ENCODE results near the gene VAV1.
"Not testable (repeated sequence)": the region's sequence is repeated elsewhere in the genome, so short reads cannot be mapped to it uniquely, and the experiment has no call there.

VAV1 gene

GRCh38 chr19:6820237-6820636 is 47.7 kb downstream of the VAV1 start:
- DNase-seq, result no peak

GRCh38 chr19:6821639-6822310 is 49.3 kb downstream of the VAV1 start:
- no peak for DNase-seq

GRCh38 chr19:6822311-6822670 is 49.8 kb downstream of the VAV1 start:
- peak; percentile 56 for DNase-seq

DNA sequence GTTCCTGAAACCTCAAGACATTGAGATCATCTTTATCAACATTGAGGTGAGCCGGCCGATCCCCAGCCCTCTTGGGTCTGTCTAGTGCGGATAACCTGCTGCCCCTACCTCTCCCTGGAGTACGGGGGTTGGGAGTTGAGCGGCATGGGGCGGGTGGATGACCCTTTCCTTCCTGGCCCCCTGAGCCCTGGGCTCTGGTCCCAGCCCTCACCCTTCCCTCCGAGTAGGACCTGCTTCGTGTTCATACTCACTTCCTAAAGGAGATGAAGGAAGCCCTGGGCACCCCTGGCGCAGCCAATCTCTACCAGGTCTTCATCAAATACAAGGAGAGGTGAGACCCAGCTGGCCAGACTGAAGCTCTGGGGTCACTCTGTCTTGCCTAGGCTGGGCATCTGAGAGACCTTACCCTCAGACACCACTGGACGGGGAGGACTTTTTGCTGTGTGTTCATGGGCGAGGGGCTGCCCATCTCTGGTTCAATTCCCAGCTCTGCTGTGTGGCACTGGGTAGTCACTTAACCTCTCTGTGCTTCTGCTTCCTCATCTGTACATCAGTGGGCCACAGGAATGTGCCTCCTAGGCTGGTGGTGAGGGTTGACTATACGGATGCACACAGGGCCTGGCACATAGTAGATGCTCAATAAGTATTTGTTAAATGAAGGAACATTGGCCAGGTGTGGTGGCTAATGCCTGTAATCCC is 52.7 kb downstream of the VAV1 start:
- DNase-seq, result no peak

- no peak for DNase-seq
Measured at GRCh38 chr19:6826281-6826920, 53.9 kb downstream of the VAV1 start.

GRCh38 chr19:6828306-6828697 is 55.8 kb downstream of the VAV1 start:
- no peak for DNase-seq

GRCh38 chr19:6828698-6829633 is 56.5 kb downstream of the VAV1 start:
- DNase-seq, result no peak

GRCh38 chr19:6829829-6830228 is 57.3 kb downstream of the VAV1 start:
- DNase-seq, result not testable (repeated sequence)

GRCh38 chr19:6831084-6831483 is 58.6 kb downstream of the VAV1 start:
- DNase-seq, result not testable (repeated sequence)

DNA sequence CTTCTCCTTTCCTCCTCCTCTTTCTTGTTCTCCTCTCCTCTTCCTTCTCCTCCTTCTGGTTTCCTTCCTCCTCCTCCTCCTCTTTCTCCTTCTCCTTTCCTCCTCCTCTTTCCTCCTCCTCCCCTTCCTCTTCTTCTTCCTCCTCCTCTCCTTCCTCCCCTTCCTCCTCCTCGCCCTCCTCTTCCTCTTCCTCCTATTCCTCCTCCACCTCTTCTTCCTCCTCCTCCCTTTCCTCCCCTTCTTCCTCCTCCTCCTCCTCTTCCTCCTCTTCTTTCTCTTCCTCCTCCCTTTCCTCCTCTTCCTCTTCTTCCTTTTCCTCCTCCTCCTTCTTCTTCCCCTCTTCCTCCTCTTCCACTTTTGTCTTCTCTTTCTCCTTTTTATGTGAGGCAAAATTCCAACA is 59.9 kb downstream of the VAV1 start:
- DNase-seq, result no peak

GRCh38 chr19:6833166-6833790 is 60.8 kb downstream of the VAV1 start:
- DNase-seq, result no peak

GRCh38 chr19:6834433-6834832 is 61.9 kb downstream of the VAV1 start:
- DNase-seq, result no peak

DNA sequence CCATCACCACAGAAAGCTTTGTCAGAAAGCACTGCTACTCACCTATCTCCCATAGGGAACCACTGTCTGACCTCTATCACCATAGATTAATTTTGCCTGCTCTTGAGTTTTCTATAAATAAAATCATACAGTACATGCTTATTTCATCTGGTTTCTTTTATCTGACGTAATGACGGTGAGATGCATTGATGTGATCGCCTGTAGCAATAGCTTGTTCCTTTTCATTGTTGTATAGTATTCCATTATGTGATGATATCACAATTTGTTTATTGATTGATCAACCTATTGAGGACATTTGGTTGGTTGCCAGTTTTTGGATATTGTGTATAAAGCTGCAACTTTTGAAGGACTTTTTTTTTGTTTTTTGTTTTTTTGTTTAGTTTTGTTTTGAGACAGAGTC is 63.0 kb downstream of the VAV1 start:
- no peak for DNase-seq

- no peak for DNase-seq
Measured at GRCh38 chr19:6837525-6837924, 65.0 kb downstream of the VAV1 start.

DNA sequence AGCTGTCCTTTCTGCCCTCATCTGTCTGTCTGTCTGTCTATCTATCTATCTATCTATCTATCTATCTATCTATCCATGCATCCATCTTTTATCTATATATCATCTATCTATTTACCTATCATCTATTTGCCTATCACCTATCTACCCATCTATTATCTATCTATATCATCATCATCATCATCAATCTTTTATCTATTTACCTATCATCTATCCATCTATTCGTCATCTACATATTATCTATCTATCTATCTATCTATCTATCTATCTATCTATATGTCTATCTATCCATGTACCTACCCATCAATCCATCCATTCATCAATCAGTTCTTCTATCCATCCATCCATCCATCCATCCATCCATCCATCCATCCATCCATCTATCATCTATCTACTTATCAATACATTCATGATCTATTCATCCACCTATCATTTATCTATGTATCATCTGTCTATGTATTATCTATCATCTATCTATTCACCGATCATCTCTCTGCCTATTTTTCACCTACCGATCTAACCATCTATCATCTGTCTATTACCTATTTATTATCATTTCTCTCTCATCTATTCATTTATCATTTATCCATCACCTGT is 65.7 kb downstream of the VAV1 start:
- DNase-seq, result no peak

- DNase-seq, result no peak
Measured at GRCh38 chr19:6842871-6843607, 70.5 kb downstream of the VAV1 start.

GRCh38 chr19:6847828-6848200 is 75.3 kb downstream of the VAV1 start:
- DNase-seq, result no peak

DNA sequence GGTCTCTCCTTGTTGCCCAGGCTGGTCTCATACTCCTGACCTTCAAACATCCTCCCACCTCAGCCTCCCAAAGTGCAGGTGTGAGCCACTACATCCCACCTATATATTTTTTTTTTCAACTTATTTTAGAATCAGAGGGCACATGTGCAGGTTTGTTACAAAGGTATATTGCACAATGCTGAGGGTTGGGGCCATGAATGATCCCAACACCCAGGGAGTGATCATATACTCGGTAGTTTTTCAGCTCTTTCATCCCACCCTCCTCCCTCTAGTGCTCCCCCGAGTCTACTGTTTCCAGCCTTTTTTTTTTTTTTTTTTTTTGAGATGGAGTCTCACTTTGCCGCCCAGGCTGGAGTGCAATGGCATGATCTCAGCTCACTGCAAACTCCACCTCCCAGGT is 76.5 kb downstream of the VAV1 start:
- DNase-seq, result no peak

- no peak for DNase-seq
Measured at GRCh38 chr19:6849876-6850275, 77.4 kb downstream of the VAV1 start.

DNA sequence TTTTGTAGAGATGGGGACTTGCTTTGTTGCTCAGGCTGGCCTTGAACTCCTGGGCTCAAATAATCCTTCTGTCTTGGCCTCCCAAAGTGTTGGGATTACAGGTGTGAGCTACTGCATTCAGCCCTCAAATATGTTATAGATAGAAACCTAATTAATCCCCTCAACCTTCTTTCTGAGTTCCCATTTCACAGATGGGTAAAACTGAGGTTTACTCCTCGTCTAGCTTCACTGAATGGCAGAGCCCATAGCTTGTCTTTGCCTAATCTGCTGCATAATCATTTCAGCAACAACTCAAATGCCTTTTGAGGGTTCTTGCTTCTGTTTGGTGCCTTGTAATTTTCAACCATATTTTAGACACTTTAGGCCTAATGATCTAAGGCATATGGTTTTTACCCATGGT is 78.9 kb downstream of the VAV1 start:
- no peak for DNase-seq

- no peak for DNase-seq
Measured at GRCh38 chr19:6852001-6852400, 79.5 kb downstream of the VAV1 start.

- no peak for DNase-seq
Measured at GRCh38 chr19:6853868-6854267, 81.4 kb downstream of the VAV1 start.

Data from DMS79 treated with DMSO at 0.1 percent for 48 hours (cell line).